IMR-90 (cell line): ENCODE results near the gene SMAD4.
"Not testable (repeated sequence)": the region's sequence is repeated elsewhere in the genome, so short reads cannot be mapped to it uniquely, and the experiment has no call there.

Source experiments
- CEBPB ChIP-seq: IDR thresholded peaks from 2 replicates; pipeline ENCODE4 v1.6.1; 2012; ENCODE audit warnings: low read depth, low read length, improper control_type of control experiment
- CTCF ChIP-seq: conservative IDR thresholded peaks from 2 replicates; pipeline ENCODE4 v1.5.1; 2012; ENCODE audit warnings: mild to moderate bottlenecking, low read depth, low read length, improper control_type of control experiment
- FOS ChIP-seq: fragments of 150-350 bp; IDR thresholded peaks from 2 replicates; pipeline ENCODE4 v1.6.1; 2016; ENCODE audit warnings: low read depth, low read length
- MAFK ChIP-seq: IDR thresholded peaks from 2 replicates; pipeline ENCODE4 v1.6.1; 2012; ENCODE audit warnings: low read depth, low read length, improper control_type of control experiment
- MAZ ChIP-seq: IDR thresholded peaks from 2 replicates; pipeline ENCODE4 v1.6.1; 2012; ENCODE audit warnings: low read depth, mild to moderate bottlenecking, low read length, improper control_type of control experiment, moderate library complexity, borderline replicate concordance
- MXI1 ChIP-seq: IDR thresholded peaks from 2 replicates; pipeline ENCODE4 v1.6.1; 2012; ENCODE audit warnings: low read depth, mild to moderate bottlenecking, low read length, moderate library complexity, borderline replicate concordance
- NFE2L2 ChIP-seq: fragments of 150-350 bp; IDR thresholded peaks from 2 replicates; pipeline ENCODE4 v1.6.1; 2016; ENCODE audit warnings: low read depth, mild to moderate bottlenecking, low read length
- POLR2A ChIP-seq: IDR thresholded peaks from 2 replicates; pipeline ENCODE4 v1.6.1; 2012; ENCODE audit warnings: mild to moderate bottlenecking, low read depth, low read length
- RAD21 ChIP-seq: IDR thresholded peaks from 2 replicates; pipeline ENCODE4 v1.6.1; 2012; ENCODE audit warnings: low read length, improper control_type of control experiment
- RCOR1 ChIP-seq: IDR thresholded peaks from 2 replicates; pipeline ENCODE4 v1.6.1; 2012; ENCODE audit warnings: mild to moderate bottlenecking, low read length, improper control_type of control experiment; ENCODE audit not compliant: insufficient replicate concordance
- RFX5 ChIP-seq: IDR thresholded peaks from 2 replicates; pipeline ENCODE4 v1.8.0; 2012; ENCODE audit warnings: low read depth, mild to moderate bottlenecking, low read length, moderate library complexity
- SMC3 ChIP-seq: fragments of 150-350 bp; IDR thresholded peaks from 2 replicates; pipeline ENCODE4 v1.6.1; 2016; ENCODE audit warnings: low read depth, mild to moderate bottlenecking, antibody characterized with exemption, low read length, moderate library complexity
- TF ChIP-seq, protein P1 (sequence below): fragments of 150-350 bp; IDR thresholded peaks from 2 replicates; pipeline ENCODE4 v1.6.1; 2017; ENCODE audit warnings: mild to moderate bottlenecking, antibody characterized with exemption, low read length, low read depth

GRCh38 chr18:51119561-51119960, 89.5 kb downstream of the SMAD4 start:
- TF ChIP-seq CTCF, POLR2A, RAD21, FOS, RFX5, MAFK, SMC3, NFE2L2, RCOR1, MAZ, CEBPB, MXI1: not testable (repeated sequence)
- TF ChIP-seq, protein P1, sequence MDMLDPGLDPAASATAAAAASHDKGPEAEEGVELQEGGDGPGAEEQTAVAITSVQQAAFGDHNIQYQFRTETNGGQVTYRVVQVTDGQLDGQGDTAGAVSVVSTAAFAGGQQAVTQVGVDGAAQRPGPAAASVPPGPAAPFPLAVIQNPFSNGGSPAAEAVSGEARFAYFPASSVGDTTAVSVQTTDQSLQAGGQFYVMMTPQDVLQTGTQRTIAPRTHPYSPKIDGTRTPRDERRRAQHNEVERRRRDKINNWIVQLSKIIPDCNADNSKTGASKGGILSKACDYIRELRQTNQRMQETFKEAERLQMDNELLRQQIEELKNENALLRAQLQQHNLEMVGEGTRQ = not testable (repeated sequence)
